HCT116 (cell line): Measurements from ENCODE around the gene LRCH4. TPM values are rescaled to one million over a fixed set of nuclear protein-coding genes. Genes with fewer than 3 reads are reported as not detected.

Experiments used
- ATAC-seq: fragments of 200-7000 bp; cut with Tn5 transposase; 2 replicates; pipeline ENCODE4 v1.9.1; 2020; ENCODE audit warnings: mild to moderate bottlenecking, moderate library complexity
- BruUV-seq: library from RNA; stranded (reverse); fragments of 400-500 nt; replicated peaks from 2 replicates; lab custom pipeline; 2021; lab: Mats Ljungman, UMichigan
- CTCF ChIA-PET: fragments of 300-600 bp; sonication (Branson Sonifier 250); formaldehyde crosslinking; loops from one replicate; lab custom pipeline; 2021; ENCODE audit warnings: antibody characterized with exemption; lab: Charles Lee
- POLR2A ChIA-PET: fragments of 300-600, 350-600 bp; sonication (Branson Sonifier 250); formaldehyde crosslinking; loops from one replicate; lab custom pipeline; 2021; ENCODE audit warnings: antibody characterized with exemption; lab: Charles Lee
- RAD21 ChIA-PET, 2 experiments: fragments of 300-600 bp; sonication (Branson Sonifier 250); formaldehyde crosslinking; loops; one replicate each; lab custom pipeline; 2023; ENCODE audit warnings: low total read pairs in 2 of 2; ENCODE audit not compliant: uncharacterized antibody in 2 of 2, unreplicated experiment in 2 of 2, low non-redundant PET in 1 of 2; lab: Charles Lee
- DNase-seq: peaks from one replicate; pipeline ENCODE4 v3.0.0-alpha.2; 2010; ENCODE audit warnings: low read depth, low spot score
- H2AFZ ChIP-seq: fragments of 200-600 bp; shearing (Covaris generic), sonication (generic); 2 replicates; pipeline ENCODE4 v1.6.1; 2017; ENCODE audit warnings: low read depth, mixed run types, mixed read lengths, antibody characterized with exemption, low read length; ENCODE audit not compliant: poor library complexity, severe bottlenecking
- H3K27ac ChIP-seq: 2 replicates; pipeline ENCODE4 v1.5.1; 2012; ENCODE audit warnings: low read depth, low read length
- H3K27me3 ChIP-seq: fragments of 200-600 bp; sonication (generic); 2 replicates; pipeline ENCODE4 v1.6.1; 2016; ENCODE audit warnings: mixed run types, low read length, mixed read lengths; ENCODE audit not compliant: insufficient read depth
- H3K36me3 ChIP-seq, 2 experiments: fragments of 200-500 bp in 1 of 2; fragments of 200-600 bp in 1 of 2; sonication (Bioruptor generic) in 1 of 2; sonication (generic) in 1 of 2; 2 replicates each; pipeline versions ENCODE4 v1.5.1 to v1.6.1; 2014 to 2016; ENCODE audit warnings: low read length in 2 of 2, inconsistent platforms in 1 of 2, mixed read lengths in 1 of 2, mixed run types in 1 of 2; ENCODE audit not compliant: insufficient read depth in 2 of 2, control insufficient read depth in 1 of 2
- H3K4me1 ChIP-seq, 2 experiments: fragments of 200-600 bp in 1 of 2; sonication (generic) in 1 of 2; 2 replicates each; pipeline versions ENCODE4 v1.5.1 to v1.6.1; 2012 to 2017; ENCODE audit warnings: low read length in 2 of 2, inconsistent platforms in 1 of 2, mild to moderate bottlenecking in 1 of 2, mixed read lengths in 1 of 2, mixed run types in 1 of 2, moderate library complexity in 1 of 2; ENCODE audit not compliant: insufficient read depth in 2 of 2, control insufficient read depth in 1 of 2
- H3K4me2 ChIP-seq: fragments of 200-600 bp; sonication (generic); 2 replicates; pipeline ENCODE4 v1.6.1; 2017; ENCODE audit warnings: mixed run types, low read length, mixed read lengths
- H3K4me3 ChIP-seq, 2 experiments: fragments of 200-600 bp in 1 of 2; sonication (generic) in 1 of 2; replicated peaks in 1 of 2; 2 replicates each; pipeline ENCODE4 v1.5.1; 2011 to 2016; ENCODE audit warnings: low read length in 2 of 2, control low read depth in 1 of 2, low read depth in 1 of 2, mild to moderate bottlenecking in 1 of 2, mixed read lengths in 1 of 2, mixed run types in 1 of 2
- H3K79me2 ChIP-seq: fragments of 200-600 bp; sonication (generic); 2 replicates; pipeline ENCODE4 v1.6.1; 2017; ENCODE audit warnings: mild to moderate bottlenecking, mixed run types, low read length, moderate library complexity, mixed read lengths; ENCODE audit not compliant: insufficient read depth
- H3K9ac ChIP-seq: fragments of 200-600 bp; sonication (generic); 2 replicates; pipeline ENCODE4 v1.6.1; 2016; ENCODE audit warnings: low read length, mixed read lengths
- H3K9me2 ChIP-seq: fragments of 200-600 bp; sonication (generic), shearing (Covaris generic); 2 replicates; pipeline ENCODE4 v1.6.1; 2017; ENCODE audit warnings: mixed run types, mild to moderate bottlenecking, moderate library complexity; ENCODE audit not compliant: insufficient read depth
- H3K9me3 ChIP-seq, 2 experiments: fragments of 200-500 bp in 1 of 2; fragments of 200-600 bp in 1 of 2; sonication (Bioruptor generic) in 1 of 2; sonication (generic) in 1 of 2; 2 replicates each; pipeline ENCODE4 v1.6.1; 2014 to 2017; ENCODE audit warnings: low read length in 2 of 2, mixed read lengths in 2 of 2, inconsistent platforms in 1 of 2, low read depth in 1 of 2, mild to moderate bottlenecking in 1 of 2, mixed run types in 1 of 2, moderate library complexity in 1 of 2; ENCODE audit not compliant: control insufficient read depth in 1 of 2, insufficient read depth in 1 of 2
- H4K20me1 ChIP-seq: fragments of 200-600 bp; sonication (generic), shearing (Covaris generic); 2 replicates; pipeline ENCODE4 v1.6.1; 2017; ENCODE audit warnings: mixed run types, mild to moderate bottlenecking, moderate library complexity; ENCODE audit not compliant: insufficient read depth
- CBX3 ChIP-seq: IDR thresholded peaks from 2 replicates; pipeline ENCODE4 v1.6.1; 2012; ENCODE audit warnings: low read depth
- CEBPB ChIP-seq: IDR thresholded peaks from 2 replicates; pipeline ENCODE4 v1.6.1; 2012; ENCODE audit warnings: low read depth
- ELF1 ChIP-seq: IDR thresholded peaks from 2 replicates; pipeline ENCODE4 v1.6.1; 2012; ENCODE audit warnings: low read depth, borderline replicate concordance
- EZH2 ChIP-seq: fragments of 200-600 bp; sonication (generic); IDR thresholded peaks from 2 replicates; pipeline ENCODE4 v1.6.1; 2017; ENCODE audit warnings: antibody characterized with exemption, mixed run types
- EZH2phosphoT487 ChIP-seq: fragments of 200-600 bp; IDR thresholded peaks from 2 replicates; pipeline ENCODE4 v1.6.1; 2018; ENCODE audit warnings: antibody characterized with exemption, borderline replicate concordance
- JUND ChIP-seq: IDR thresholded peaks from 2 replicates; pipeline ENCODE4 v1.6.1; 2012
- POLR2AphosphoS5 ChIP-seq: IDR thresholded peaks from 2 replicates; pipeline ENCODE4 v1.6.1; 2011; ENCODE audit warnings: mild to moderate bottlenecking, low read depth, low read length, moderate library complexity
- RAD21 ChIP-seq: IDR thresholded peaks from 2 replicates; pipeline ENCODE4 v1.6.1; 2012; ENCODE audit warnings: low read depth, mild to moderate bottlenecking
- SRF ChIP-seq: IDR thresholded peaks from 2 replicates; pipeline ENCODE4 v1.6.1; 2012; ENCODE audit warnings: low read depth
- ZFX ChIP-seq: fragments of 450-650 bp; IDR thresholded peaks from 2 replicates; pipeline ENCODE4 v1.6.1; 2017
- ZNF274 ChIP-seq: fragments of 200-500 bp; sonication (Bioruptor generic); IDR thresholded peaks from 2 replicates; pipeline ENCODE4 v1.6.1; 2014; ENCODE audit warnings: mild to moderate bottlenecking, low read depth, low read length, inconsistent platforms
- intact Hi-C: fragments of 100-400 bp; cut with micrococcal nuclease; formaldehyde crosslinking; loops from 2 replicates; pipeline ENCODE4 v1.10.0; 2022
- total RNA-seq: library from RNA; stranded (reverse); gene quantifications from one replicate; pipeline ENCODE4 v1.2.1, GENCODE V29; 2021; ENCODE audit not compliant: unreplicated experiment
- TF ChIP-seq, protein P1 (sequence below), 3 experiments: fragments of 200-600 bp in 1 of 3; sonication (generic) in 1 of 3; IDR thresholded peaks in 2 of 3; conservative IDR thresholded peaks in 1 of 3; 2 replicates each; pipeline ENCODE4 v1.5.1; 2012 to 2017; ENCODE audit warnings: low read depth in 2 of 3, low read length in 2 of 3, antibody characterized with exemption in 1 of 3, borderline replicate concordance in 1 of 3, control low read depth in 1 of 3, mild to moderate bottlenecking in 1 of 3, mixed read lengths in 1 of 3, mixed run types in 1 of 3, moderate library complexity in 1 of 3; ENCODE audit not compliant: insufficient read depth in 1 of 3
- TF ChIP-seq, protein P2 (sequence below): IDR thresholded peaks from 2 replicates; pipeline ENCODE4 v1.6.1; 2012
- TF ChIP-seq, protein P3 (sequence below): IDR thresholded peaks from 2 replicates; pipeline ENCODE4 v1.6.1; 2012; ENCODE audit warnings: low read depth

The LRCH4 gene
- total RNA-seq, 1 experiment from 2014 or later: 47.9 TPM

DNA sequence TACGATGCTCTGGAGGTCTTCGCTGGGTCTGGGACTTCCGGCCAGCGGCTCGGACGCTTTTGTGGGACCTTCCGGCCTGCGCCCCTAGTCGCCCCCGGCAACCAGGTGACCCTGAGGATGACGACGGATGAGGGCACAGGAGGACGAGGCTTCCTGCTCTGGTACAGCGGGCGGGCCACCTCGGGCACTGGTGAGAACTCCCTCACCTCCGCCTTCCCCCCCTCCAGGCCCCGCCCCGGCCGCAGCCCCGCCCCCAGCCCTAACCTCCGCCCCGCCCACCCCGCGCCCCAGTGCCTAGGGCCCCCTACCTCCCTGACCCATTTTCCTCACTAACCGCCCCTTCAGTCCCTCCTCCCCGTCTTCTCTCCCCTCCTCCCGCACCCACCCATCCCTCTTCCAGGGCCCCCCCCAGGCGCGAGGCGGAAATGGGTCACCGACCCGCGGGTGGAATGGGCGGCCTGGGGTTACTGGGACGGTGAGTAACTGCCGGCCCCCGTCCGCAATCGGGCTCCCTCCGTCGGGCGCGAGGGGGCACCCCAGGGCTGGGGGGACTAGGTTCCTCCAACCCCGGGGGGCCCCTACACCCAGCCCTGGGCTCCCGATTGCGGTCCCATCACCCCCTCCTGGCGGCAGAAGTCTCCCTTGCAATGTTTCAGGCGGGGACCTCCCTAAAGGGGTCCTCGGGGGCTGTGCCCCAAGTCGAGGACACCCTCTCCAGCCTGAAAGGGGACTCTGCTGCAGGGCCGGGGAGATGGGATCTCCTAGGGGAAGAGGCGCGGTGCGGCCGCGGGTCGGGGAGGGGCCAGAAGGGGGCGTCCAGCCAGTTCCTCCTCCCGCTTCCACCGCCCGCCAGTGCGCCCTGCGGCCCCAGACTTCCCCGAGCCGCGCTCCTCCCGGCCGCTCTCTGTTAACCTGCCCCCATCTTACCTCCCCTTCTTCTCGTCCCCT lies 18.4 kb upstream of the LRCH4 start:
- no peaks in the 10 kb centered on the region for H3K79me2 ChIP-seq
- peak overlapping the region; percentile 57 for H3K9ac ChIP-seq
- intact Hi-C loops: no loop called here
- H3K27me3 ChIP-seq: no peaks in the 10 kb centered on the region
- ATAC-seq: peak; percentile 84
- RAD21 ChIA-PET: no interaction called here
- peak overlapping the region; percentile 17 for H2AFZ ChIP-seq
- no peaks in the 10 kb centered on the region for H3K36me3 ChIP-seq
- peak overlapping the region; percentile 64 to 72 for H3K4me3 ChIP-seq
- no TSS peak for BruUV-seq
- peak overlapping the region; percentile 77 for H3K27ac ChIP-seq
- H4K20me1 ChIP-seq: no peaks in the 10 kb centered on the region
- H3K4me1 ChIP-seq: peaks cover 4 to 50% of the 10 kb centered on the region in 2 experiments
- H3K4me2 ChIP-seq: peak overlapping the region; percentile 86
- DNase-seq: no peak
- CTCF ChIA-PET: no interaction called here
- no peaks in the 10 kb centered on the region for H3K9me2 ChIP-seq
- TF ChIP-seq, protein P1, sequence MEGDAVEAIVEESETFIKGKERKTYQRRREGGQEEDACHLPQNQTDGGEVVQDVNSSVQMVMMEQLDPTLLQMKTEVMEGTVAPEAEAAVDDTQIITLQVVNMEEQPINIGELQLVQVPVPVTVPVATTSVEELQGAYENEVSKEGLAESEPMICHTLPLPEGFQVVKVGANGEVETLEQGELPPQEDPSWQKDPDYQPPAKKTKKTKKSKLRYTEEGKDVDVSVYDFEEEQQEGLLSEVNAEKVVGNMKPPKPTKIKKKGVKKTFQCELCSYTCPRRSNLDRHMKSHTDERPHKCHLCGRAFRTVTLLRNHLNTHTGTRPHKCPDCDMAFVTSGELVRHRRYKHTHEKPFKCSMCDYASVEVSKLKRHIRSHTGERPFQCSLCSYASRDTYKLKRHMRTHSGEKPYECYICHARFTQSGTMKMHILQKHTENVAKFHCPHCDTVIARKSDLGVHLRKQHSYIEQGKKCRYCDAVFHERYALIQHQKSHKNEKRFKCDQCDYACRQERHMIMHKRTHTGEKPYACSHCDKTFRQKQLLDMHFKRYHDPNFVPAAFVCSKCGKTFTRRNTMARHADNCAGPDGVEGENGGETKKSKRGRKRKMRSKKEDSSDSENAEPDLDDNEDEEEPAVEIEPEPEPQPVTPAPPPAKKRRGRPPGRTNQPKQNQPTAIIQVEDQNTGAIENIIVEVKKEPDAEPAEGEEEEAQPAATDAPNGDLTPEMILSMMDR (IDR thresholded peaks at IDR 0.05 in 2 of 3, conservative IDR thresholded peaks at IDR 0.05 in 1 of 3; ENCODE audit: borderline replicate concordance in 1 of 3, insufficient read depth in 1 of 3, low read depth in 2 of 3, low read length in 2 of 3): peak in 2 of 3 experiments; percentile 37 to 45; a peak in 4 of 6 replicates
- no peak for TF ChIP-seq RAD21
- TF ChIP-seq POLR2AphosphoS5: peak; percentile 50
- no peak for TF ChIP-seq CBX3
- POLR2A ChIA-PET: interaction anchor here (2.2 to 3.3 kb wide), 2 partner anchors 18 kb away, joined by 9 to 10 read pairs; partner anchors contain the start of genes FBXO24 and LRCH4
- no peaks in the 10 kb centered on the region for H3K9me3 ChIP-seq

DNA sequence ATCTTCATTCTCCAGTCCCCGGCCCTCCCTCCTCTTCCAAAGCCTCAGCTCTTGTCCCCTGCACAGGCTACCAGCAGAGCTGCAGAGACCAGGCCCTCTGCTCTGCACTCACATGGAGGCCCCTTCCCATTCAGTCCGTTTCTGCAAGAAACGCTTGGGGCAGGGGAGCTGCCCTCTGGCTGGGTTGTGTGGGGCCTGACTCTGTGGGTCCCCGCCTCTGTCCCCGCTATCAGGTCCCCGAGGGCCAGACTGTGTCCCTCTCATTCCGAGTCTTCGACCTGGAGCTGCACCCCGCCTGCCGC lies 17.7 kb upstream of the LRCH4 start:
- no peaks in the 10 kb centered on the region for H3K79me2 ChIP-seq
- no peaks in the 10 kb centered on the region for H3K9me3 ChIP-seq
- no peak for ATAC-seq
- H3K36me3 ChIP-seq: no peaks in the 10 kb centered on the region
- no peaks in the 10 kb centered on the region for H3K27me3 ChIP-seq
- H3K9me2 ChIP-seq: no peaks in the 10 kb centered on the region
- no peaks in the 10 kb centered on the region for H4K20me1 ChIP-seq
- peaks cover 4 to 50% of the 10 kb centered on the region in 2 experiments for H3K4me1 ChIP-seq
- RAD21 ChIA-PET: no interaction called here
- H3K9ac ChIP-seq: peak overlapping the region; percentile 23; the same call in 1 of the 2 replicates
- H2AFZ ChIP-seq: no peak overlapping the region
- H3K27ac ChIP-seq: peak overlapping the region; percentile 5; the same call in 1 of the 2 replicates
- POLR2A ChIA-PET: interaction anchor here (3.3 kb wide), 1 partner anchor 17 kb away, joined by 10 read pairs; the partner anchor contains the start of genes FBXO24 and LRCH4
- H3K4me2 ChIP-seq: peak overlapping the region; percentile 86
- no peak for DNase-seq
- peak overlapping the region in 1 of 2 experiments; percentile 72; a peak in 1 of 4 replicates for H3K4me3 ChIP-seq
- no TSS peak for BruUV-seq
- intact Hi-C loops: no loop called here
- CTCF ChIA-PET: no interaction called here
- TF ChIP-seq EZH2: no peak
- TF ChIP-seq ZFX: no peak
- no peak for TF ChIP-seq EZH2phosphoT487
- TF ChIP-seq, protein P2, sequence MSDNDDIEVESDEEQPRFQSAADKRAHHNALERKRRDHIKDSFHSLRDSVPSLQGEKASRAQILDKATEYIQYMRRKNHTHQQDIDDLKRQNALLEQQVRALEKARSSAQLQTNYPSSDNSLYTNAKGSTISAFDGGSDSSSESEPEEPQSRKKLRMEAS: no peak
- no peak for TF ChIP-seq SRF
- TF ChIP-seq ELF1: no peak
- TF ChIP-seq ZNF274: no peak
- TF ChIP-seq CEBPB: no peak
- TF ChIP-seq RAD21: no peak
- TF ChIP-seq JUND: no peak
- TF ChIP-seq, protein P3, sequence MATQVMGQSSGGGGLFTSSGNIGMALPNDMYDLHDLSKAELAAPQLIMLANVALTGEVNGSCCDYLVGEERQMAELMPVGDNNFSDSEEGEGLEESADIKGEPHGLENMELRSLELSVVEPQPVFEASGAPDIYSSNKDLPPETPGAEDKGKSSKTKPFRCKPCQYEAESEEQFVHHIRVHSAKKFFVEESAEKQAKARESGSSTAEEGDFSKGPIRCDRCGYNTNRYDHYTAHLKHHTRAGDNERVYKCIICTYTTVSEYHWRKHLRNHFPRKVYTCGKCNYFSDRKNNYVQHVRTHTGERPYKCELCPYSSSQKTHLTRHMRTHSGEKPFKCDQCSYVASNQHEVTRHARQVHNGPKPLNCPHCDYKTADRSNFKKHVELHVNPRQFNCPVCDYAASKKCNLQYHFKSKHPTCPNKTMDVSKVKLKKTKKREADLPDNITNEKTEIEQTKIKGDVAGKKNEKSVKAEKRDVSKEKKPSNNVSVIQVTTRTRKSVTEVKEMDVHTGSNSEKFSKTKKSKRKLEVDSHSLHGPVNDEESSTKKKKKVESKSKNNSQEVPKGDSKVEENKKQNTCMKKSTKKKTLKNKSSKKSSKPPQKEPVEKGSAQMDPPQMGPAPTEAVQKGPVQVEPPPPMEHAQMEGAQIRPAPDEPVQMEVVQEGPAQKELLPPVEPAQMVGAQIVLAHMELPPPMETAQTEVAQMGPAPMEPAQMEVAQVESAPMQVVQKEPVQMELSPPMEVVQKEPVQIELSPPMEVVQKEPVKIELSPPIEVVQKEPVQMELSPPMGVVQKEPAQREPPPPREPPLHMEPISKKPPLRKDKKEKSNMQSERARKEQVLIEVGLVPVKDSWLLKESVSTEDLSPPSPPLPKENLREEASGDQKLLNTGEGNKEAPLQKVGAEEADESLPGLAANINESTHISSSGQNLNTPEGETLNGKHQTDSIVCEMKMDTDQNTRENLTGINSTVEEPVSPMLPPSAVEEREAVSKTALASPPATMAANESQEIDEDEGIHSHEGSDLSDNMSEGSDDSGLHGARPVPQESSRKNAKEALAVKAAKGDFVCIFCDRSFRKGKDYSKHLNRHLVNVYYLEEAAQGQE: no peak
